Upper lobe of left lung (tissue), 4 donors: ENCODE measurements around the gene KIR3DL1.
"Not testable (repeated sequence)": the region's sequence is repeated elsewhere in the genome, so short reads cannot be mapped to it uniquely, and the experiment has no call there.

ENCODE experiments used
- POLR2A ChIP-seq, 4 donors: fragments of 450-650 bp; IDR thresholded peaks; one replicate each; pipeline ENCODE4 v1.5.1; 2016 to 2017; ENCODE audit warnings: antibody characterized with exemption in 4 of 4, mild to moderate bottlenecking in 2 of 4
- POLR2AphosphoS5 ChIP-seq, 2 donors: sonication (generic); formaldehyde crosslinking; IDR thresholded peaks; one replicate each; pipeline ENCODE4 v1.5.1; 2017; ENCODE audit warnings: antibody characterized with exemption in 2 of 2
- TF ChIP-seq, protein P1 (sequence below), 6 experiments: fragments of 450-650 bp in 4 of 6; fragments of 200-600 bp in 2 of 6; sonication (generic) in 2 of 6; IDR thresholded peaks; one replicate each; pipeline ENCODE4 v1.5.1; 2016 to 2019; ENCODE audit warnings: antibody characterized with exemption in 6 of 6

DNA sequence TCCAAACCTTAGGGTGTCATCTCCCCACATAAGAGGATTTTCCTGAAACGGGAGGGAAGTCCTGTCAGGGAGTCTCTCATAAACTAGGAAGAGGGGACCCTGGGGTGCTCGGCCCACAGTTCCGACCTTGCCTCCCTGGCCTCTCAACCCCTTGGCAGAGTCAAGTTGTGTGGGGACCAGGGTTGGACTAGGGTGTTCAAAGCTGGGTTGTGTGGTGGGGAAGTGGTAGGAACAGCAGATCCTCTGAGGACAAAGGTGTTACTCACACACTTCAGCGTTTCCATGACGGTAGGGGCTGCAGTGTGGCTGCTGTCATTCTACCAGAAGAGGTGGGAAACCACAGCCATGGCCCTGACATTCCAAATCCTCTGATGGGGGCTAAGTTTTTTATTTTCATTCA, 18.9 kb downstream of the KIR3DL1 start:
- TF ChIP-seq, protein P1, sequence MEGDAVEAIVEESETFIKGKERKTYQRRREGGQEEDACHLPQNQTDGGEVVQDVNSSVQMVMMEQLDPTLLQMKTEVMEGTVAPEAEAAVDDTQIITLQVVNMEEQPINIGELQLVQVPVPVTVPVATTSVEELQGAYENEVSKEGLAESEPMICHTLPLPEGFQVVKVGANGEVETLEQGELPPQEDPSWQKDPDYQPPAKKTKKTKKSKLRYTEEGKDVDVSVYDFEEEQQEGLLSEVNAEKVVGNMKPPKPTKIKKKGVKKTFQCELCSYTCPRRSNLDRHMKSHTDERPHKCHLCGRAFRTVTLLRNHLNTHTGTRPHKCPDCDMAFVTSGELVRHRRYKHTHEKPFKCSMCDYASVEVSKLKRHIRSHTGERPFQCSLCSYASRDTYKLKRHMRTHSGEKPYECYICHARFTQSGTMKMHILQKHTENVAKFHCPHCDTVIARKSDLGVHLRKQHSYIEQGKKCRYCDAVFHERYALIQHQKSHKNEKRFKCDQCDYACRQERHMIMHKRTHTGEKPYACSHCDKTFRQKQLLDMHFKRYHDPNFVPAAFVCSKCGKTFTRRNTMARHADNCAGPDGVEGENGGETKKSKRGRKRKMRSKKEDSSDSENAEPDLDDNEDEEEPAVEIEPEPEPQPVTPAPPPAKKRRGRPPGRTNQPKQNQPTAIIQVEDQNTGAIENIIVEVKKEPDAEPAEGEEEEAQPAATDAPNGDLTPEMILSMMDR (IDR thresholded peaks at IDR 0.05): not testable (repeated sequence)
- TF ChIP-seq POLR2AphosphoS5, POLR2A (IDR thresholded peaks at IDR 0.05): not testable (repeated sequence)
